GM19099 (cell line): ENCODE data around the gene METTL8.

Source experiments
- POLR2A ChIP-seq: IDR thresholded peaks from 3 replicates; pipeline ENCODE4 v1.6.1; 2011; ENCODE audit warnings: low read depth; ENCODE audit not compliant: insufficient read length; ENCODE audit errors: extremely low read depth

Gene METTL8

GRCh38 chr2:171389325-171389724 lies 44.5 kb downstream of the METTL8 start:
- no peak for TF ChIP-seq POLR2A

GRCh38 chr2:171387052-171387451 lies 46.7 kb downstream of the METTL8 start:
- no peak for TF ChIP-seq POLR2A

GRCh38 chr2:171386627-171387026 lies 47.2 kb downstream of the METTL8 start:
- TF ChIP-seq POLR2A, result no peak

GRCh38 chr2:171383134-171383533 lies 50.7 kb downstream of the METTL8 start:
- no peak for TF ChIP-seq POLR2A

GRCh38 chr2:171367692-171368091 lies 66.1 kb downstream of the METTL8 start:
- TF ChIP-seq POLR2A, result no peak

GRCh38 chr2:171365778-171366177 lies 68.0 kb downstream of the METTL8 start:
- no peak for TF ChIP-seq POLR2A

- no peak for TF ChIP-seq POLR2A
Observed at GRCh38 chr2:171365232-171365631, 68.6 kb downstream of the METTL8 start.

- no peak for TF ChIP-seq POLR2A
Observed at GRCh38 chr2:171362396-171362795, 71.4 kb downstream of the METTL8 start.

GRCh38 chr2:171360905-171361304 lies 72.9 kb downstream of the METTL8 start:
- TF ChIP-seq POLR2A, result no peak

GRCh38 chr2:171348056-171348455 lies 85.7 kb downstream of the METTL8 start:
- no peak for TF ChIP-seq POLR2A

- TF ChIP-seq POLR2A, result no peak
Observed at GRCh38 chr2:171347591-171348032, 86.2 kb downstream of the METTL8 start.

- no peak for TF ChIP-seq POLR2A
Observed at GRCh38 chr2:171346723-171347557, 86.8 kb downstream of the METTL8 start.

- TF ChIP-seq POLR2A, result no peak
Observed at GRCh38 chr2:171345971-171346722, 87.6 kb downstream of the METTL8 start.

- TF ChIP-seq POLR2A, result no peak
Observed at GRCh38 chr2:171344182-171344581, 89.6 kb downstream of the METTL8 start.

- no peak for TF ChIP-seq POLR2A
Observed at GRCh38 chr2:171342067-171342413, 91.8 kb downstream of the METTL8 start.
